HCT116 (cell line): ENCODE data around the gene CASP1. TPM values are rescaled to one million over a fixed set of nuclear protein-coding genes. Genes with fewer than 3 reads are reported as not detected.
"Not testable (repeated sequence)": the region's sequence is repeated elsewhere in the genome, so short reads cannot be mapped to it uniquely, and the experiment has no call there.

Source experiments
- ATAC-seq: fragments of 200-7000 bp; cut with Tn5 transposase; 2 replicates; pipeline ENCODE4 v1.9.1; 2020; ENCODE audit warnings: mild to moderate bottlenecking, moderate library complexity
- BruUV-seq: library from RNA; stranded (reverse); fragments of 400-500 nt; replicated peaks from 2 replicates; lab custom pipeline; 2021; lab: Mats Ljungman, UMichigan
- CTCF ChIA-PET: fragments of 300-600 bp; sonication (Branson Sonifier 250); formaldehyde crosslinking; loops from one replicate; lab custom pipeline; 2021; ENCODE audit warnings: antibody characterized with exemption; lab: Charles Lee
- POLR2A ChIA-PET: fragments of 300-600, 350-600 bp; sonication (Branson Sonifier 250); formaldehyde crosslinking; loops from one replicate; lab custom pipeline; 2021; ENCODE audit warnings: antibody characterized with exemption; lab: Charles Lee
- RAD21 ChIA-PET, 2 experiments: fragments of 300-600 bp; sonication (Branson Sonifier 250); formaldehyde crosslinking; loops; one replicate each; lab custom pipeline; 2023; ENCODE audit warnings: low total read pairs in 2 of 2; ENCODE audit not compliant: uncharacterized antibody in 2 of 2, unreplicated experiment in 2 of 2, low non-redundant PET in 1 of 2; lab: Charles Lee
- DNase-seq: peaks from one replicate; pipeline ENCODE4 v3.0.0-alpha.2; 2010; ENCODE audit warnings: low read depth, low spot score
- H2AFZ ChIP-seq: fragments of 200-600 bp; shearing (Covaris generic), sonication (generic); 2 replicates; pipeline ENCODE4 v1.6.1; 2017; ENCODE audit warnings: low read depth, mixed run types, mixed read lengths, antibody characterized with exemption, low read length; ENCODE audit not compliant: poor library complexity, severe bottlenecking
- H3K27ac ChIP-seq: 2 replicates; pipeline ENCODE4 v1.5.1; 2012; ENCODE audit warnings: low read depth, low read length
- H3K27me3 ChIP-seq: fragments of 200-600 bp; sonication (generic); 2 replicates; pipeline ENCODE4 v1.6.1; 2016; ENCODE audit warnings: mixed run types, low read length, mixed read lengths; ENCODE audit not compliant: insufficient read depth
- H3K36me3 ChIP-seq, 2 experiments: fragments of 200-500 bp in 1 of 2; fragments of 200-600 bp in 1 of 2; sonication (Bioruptor generic) in 1 of 2; sonication (generic) in 1 of 2; 2 replicates each; pipeline versions ENCODE4 v1.5.1 to v1.6.1; 2014 to 2016; ENCODE audit warnings: low read length in 2 of 2, inconsistent platforms in 1 of 2, mixed read lengths in 1 of 2, mixed run types in 1 of 2; ENCODE audit not compliant: insufficient read depth in 2 of 2, control insufficient read depth in 1 of 2
- H3K4me1 ChIP-seq, 2 experiments: fragments of 200-600 bp in 1 of 2; sonication (generic) in 1 of 2; 2 replicates each; pipeline versions ENCODE4 v1.5.1 to v1.6.1; 2012 to 2017; ENCODE audit warnings: low read length in 2 of 2, inconsistent platforms in 1 of 2, mild to moderate bottlenecking in 1 of 2, mixed read lengths in 1 of 2, mixed run types in 1 of 2, moderate library complexity in 1 of 2; ENCODE audit not compliant: insufficient read depth in 2 of 2, control insufficient read depth in 1 of 2
- H3K4me2 ChIP-seq: fragments of 200-600 bp; sonication (generic); 2 replicates; pipeline ENCODE4 v1.6.1; 2017; ENCODE audit warnings: mixed run types, low read length, mixed read lengths
- H3K4me3 ChIP-seq, 2 experiments: fragments of 200-600 bp in 1 of 2; sonication (generic) in 1 of 2; replicated peaks in 1 of 2; 2 replicates each; pipeline ENCODE4 v1.5.1; 2011 to 2016; ENCODE audit warnings: low read length in 2 of 2, control low read depth in 1 of 2, low read depth in 1 of 2, mild to moderate bottlenecking in 1 of 2, mixed read lengths in 1 of 2, mixed run types in 1 of 2
- H3K79me2 ChIP-seq: fragments of 200-600 bp; sonication (generic); 2 replicates; pipeline ENCODE4 v1.6.1; 2017; ENCODE audit warnings: mild to moderate bottlenecking, mixed run types, low read length, moderate library complexity, mixed read lengths; ENCODE audit not compliant: insufficient read depth
- H3K9ac ChIP-seq: fragments of 200-600 bp; sonication (generic); 2 replicates; pipeline ENCODE4 v1.6.1; 2016; ENCODE audit warnings: low read length, mixed read lengths
- H3K9me2 ChIP-seq: fragments of 200-600 bp; sonication (generic), shearing (Covaris generic); 2 replicates; pipeline ENCODE4 v1.6.1; 2017; ENCODE audit warnings: mixed run types, mild to moderate bottlenecking, moderate library complexity; ENCODE audit not compliant: insufficient read depth
- H3K9me3 ChIP-seq, 2 experiments: fragments of 200-500 bp in 1 of 2; fragments of 200-600 bp in 1 of 2; sonication (Bioruptor generic) in 1 of 2; sonication (generic) in 1 of 2; 2 replicates each; pipeline ENCODE4 v1.6.1; 2014 to 2017; ENCODE audit warnings: low read length in 2 of 2, mixed read lengths in 2 of 2, inconsistent platforms in 1 of 2, low read depth in 1 of 2, mild to moderate bottlenecking in 1 of 2, mixed run types in 1 of 2, moderate library complexity in 1 of 2; ENCODE audit not compliant: control insufficient read depth in 1 of 2, insufficient read depth in 1 of 2
- H4K20me1 ChIP-seq: fragments of 200-600 bp; sonication (generic), shearing (Covaris generic); 2 replicates; pipeline ENCODE4 v1.6.1; 2017; ENCODE audit warnings: mixed run types, mild to moderate bottlenecking, moderate library complexity; ENCODE audit not compliant: insufficient read depth
- ATF3 ChIP-seq: IDR thresholded peaks from 2 replicates; pipeline ENCODE4 v1.6.1; 2012
- CEBPB ChIP-seq: IDR thresholded peaks from 2 replicates; pipeline ENCODE4 v1.6.1; 2012; ENCODE audit warnings: low read depth
- EZH2 ChIP-seq: fragments of 200-600 bp; sonication (generic); IDR thresholded peaks from 2 replicates; pipeline ENCODE4 v1.6.1; 2017; ENCODE audit warnings: antibody characterized with exemption, mixed run types
- FOSL1 ChIP-seq: IDR thresholded peaks from 2 replicates; pipeline ENCODE4 v1.6.1; 2012; ENCODE audit warnings: low read depth
- JUND ChIP-seq: IDR thresholded peaks from 2 replicates; pipeline ENCODE4 v1.6.1; 2012
- POLR2A ChIP-seq: IDR thresholded peaks from 2 replicates; pipeline ENCODE4 v1.7.0; 2011; ENCODE audit warnings: borderline replicate concordance; ENCODE audit not compliant: insufficient read depth, insufficient read length; ENCODE audit errors: extremely low read depth
- POLR2AphosphoS5 ChIP-seq: IDR thresholded peaks from 2 replicates; pipeline ENCODE4 v1.6.1; 2011; ENCODE audit warnings: mild to moderate bottlenecking, low read depth, low read length, moderate library complexity
- RAD21 ChIP-seq: IDR thresholded peaks from 2 replicates; pipeline ENCODE4 v1.6.1; 2012; ENCODE audit warnings: low read depth, mild to moderate bottlenecking
- SP1 ChIP-seq: IDR thresholded peaks from 2 replicates; pipeline ENCODE4 v1.6.1; 2012; ENCODE audit warnings: low read depth
- SRF ChIP-seq: IDR thresholded peaks from 2 replicates; pipeline ENCODE4 v1.6.1; 2012; ENCODE audit warnings: low read depth
- TCF7L2 ChIP-seq: IDR thresholded peaks from 2 replicates; pipeline ENCODE4 v1.7.0; 2011; ENCODE audit warnings: borderline replicate concordance, inconsistent platforms; ENCODE audit not compliant: insufficient read depth, insufficient read length; ENCODE audit errors: extremely low read depth
- YY1 ChIP-seq: IDR thresholded peaks from 2 replicates; pipeline ENCODE4 v1.6.1; 2011; ENCODE audit warnings: low read length, low read depth, moderate library complexity, mild to moderate bottlenecking; ENCODE audit not compliant: insufficient replicate concordance; ENCODE audit errors: extremely low read depth
- intact Hi-C: fragments of 100-400 bp; cut with micrococcal nuclease; formaldehyde crosslinking; loops from 2 replicates; pipeline ENCODE4 v1.10.0; 2022
- total RNA-seq: library from RNA; stranded (reverse); gene quantifications from one replicate; pipeline ENCODE4 v1.2.1, GENCODE V29; 2021; ENCODE audit not compliant: unreplicated experiment
- TF ChIP-seq, protein P1 (sequence below): IDR thresholded peaks from 2 replicates; pipeline ENCODE4 v1.6.1; 2011; ENCODE audit warnings: mild to moderate bottlenecking, low read length, moderate library complexity; ENCODE audit not compliant: insufficient replicate concordance; ENCODE audit errors: extremely low read depth

CASP1 gene
- total RNA-seq, 1 experiment from 2014 or later, result not detected

GRCh38 chr11:105063245-105063941, 28.4 kb upstream of the CASP1 start:
- H4K20me1 ChIP-seq, H3K9ac ChIP-seq, H3K9me3 ChIP-seq, H3K4me2 ChIP-seq, POLR2A ChIA-PET, DNase-seq, H3K9me2 ChIP-seq, H3K79me2 ChIP-seq, H3K4me3 ChIP-seq, H3K27ac ChIP-seq, RAD21 ChIA-PET, BruUV-seq, H3K36me3 ChIP-seq, intact Hi-C loops, ATAC-seq, H3K4me1 ChIP-seq, CTCF ChIA-PET, H3K27me3 ChIP-seq, H2AFZ ChIP-seq: not testable (repeated sequence)

DNA sequence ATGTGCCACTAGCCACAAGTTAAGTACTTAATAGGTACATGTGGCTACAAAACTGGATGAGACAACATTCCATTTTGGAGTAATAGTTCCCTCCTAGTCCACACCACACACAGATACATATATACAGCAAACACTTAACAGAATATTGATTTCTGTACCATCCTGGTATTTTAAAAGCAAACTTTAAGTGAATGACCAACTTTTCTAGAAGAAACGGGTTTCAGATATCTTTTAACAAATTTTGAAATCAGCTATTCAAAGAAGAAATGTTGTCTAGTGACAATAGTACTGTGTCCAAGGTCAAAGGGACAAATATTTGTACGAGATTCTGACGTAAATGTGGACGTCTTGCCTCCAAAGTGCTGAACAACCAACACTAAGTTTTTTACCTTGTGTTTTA, 22.5 kb upstream of the CASP1 start:
- H3K4me2 ChIP-seq, result no peak overlapping the region
- H3K9ac ChIP-seq, result no peak overlapping the region
- no peaks in the 10 kb centered on the region for H3K36me3 ChIP-seq
- H3K4me3 ChIP-seq, result no peak overlapping the region
- no peak overlapping the region for H3K27ac ChIP-seq
- H3K4me1 ChIP-seq, result no peaks in the 10 kb centered on the region
- H3K9me3 ChIP-seq, result no peaks in the 10 kb centered on the region
- ChIA-PET RAD21 (no interaction called here), POLR2A (no interaction called here), CTCF (no interaction called here)
- H4K20me1 ChIP-seq, result no peaks in the 10 kb centered on the region
- no TSS peak for BruUV-seq
- intact Hi-C loops, result no loop called here
- no peaks in the 10 kb centered on the region for H3K9me2 ChIP-seq
- no peaks in the 10 kb centered on the region for H3K27me3 ChIP-seq
- no peak for DNase-seq
- ATAC-seq, result no peak
- H2AFZ ChIP-seq, result no peak overlapping the region
- H3K79me2 ChIP-seq, result no peaks in the 10 kb centered on the region
- TF ChIP-seq ATF3 (no peak), RAD21 (no peak), POLR2AphosphoS5 (no peak), FOSL1 (no peak), POLR2A (no peak), YY1 (no peak), JUND (no peak), SRF (no peak), SP1 (no peak), CEBPB (no peak), TCF7L2 (no peak), EZH2 (no peak)
- TF ChIP-seq, protein P1, sequence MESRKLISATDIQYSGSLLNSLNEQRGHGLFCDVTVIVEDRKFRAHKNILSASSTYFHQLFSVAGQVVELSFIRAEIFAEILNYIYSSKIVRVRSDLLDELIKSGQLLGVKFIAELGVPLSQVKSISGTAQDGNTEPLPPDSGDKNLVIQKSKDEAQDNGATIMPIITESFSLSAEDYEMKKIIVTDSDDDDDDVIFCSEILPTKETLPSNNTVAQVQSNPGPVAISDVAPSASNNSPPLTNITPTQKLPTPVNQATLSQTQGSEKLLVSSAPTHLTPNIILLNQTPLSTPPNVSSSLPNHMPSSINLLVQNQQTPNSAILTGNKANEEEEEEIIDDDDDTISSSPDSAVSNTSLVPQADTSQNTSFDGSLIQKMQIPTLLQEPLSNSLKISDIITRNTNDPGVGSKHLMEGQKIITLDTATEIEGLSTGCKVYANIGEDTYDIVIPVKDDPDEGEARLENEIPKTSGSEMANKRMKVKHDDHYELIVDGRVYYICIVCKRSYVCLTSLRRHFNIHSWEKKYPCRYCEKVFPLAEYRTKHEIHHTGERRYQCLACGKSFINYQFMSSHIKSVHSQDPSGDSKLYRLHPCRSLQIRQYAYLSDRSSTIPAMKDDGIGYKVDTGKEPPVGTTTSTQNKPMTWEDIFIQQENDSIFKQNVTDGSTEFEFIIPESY, result no peak
